Upper lobe of left lung (tissue), 4 donors: ENCODE results near the gene KLC3.

Experiments
- POLR2A ChIP-seq, 4 donors: fragments of 450-650 bp; IDR thresholded peaks; one replicate each; pipeline ENCODE4 v1.5.1; 2016 to 2017; ENCODE audit warnings: antibody characterized with exemption in 4 of 4, mild to moderate bottlenecking in 2 of 4
- POLR2AphosphoS5 ChIP-seq, 2 donors: sonication (generic); formaldehyde crosslinking; IDR thresholded peaks; one replicate each; pipeline ENCODE4 v1.5.1; 2017; ENCODE audit warnings: antibody characterized with exemption in 2 of 2
- TF ChIP-seq, protein P1 (sequence below), 6 experiments: fragments of 450-650 bp in 4 of 6; fragments of 200-600 bp in 2 of 6; sonication (generic) in 2 of 6; IDR thresholded peaks; one replicate each; pipeline ENCODE4 v1.5.1; 2016 to 2019; ENCODE audit warnings: antibody characterized with exemption in 6 of 6

DNA sequence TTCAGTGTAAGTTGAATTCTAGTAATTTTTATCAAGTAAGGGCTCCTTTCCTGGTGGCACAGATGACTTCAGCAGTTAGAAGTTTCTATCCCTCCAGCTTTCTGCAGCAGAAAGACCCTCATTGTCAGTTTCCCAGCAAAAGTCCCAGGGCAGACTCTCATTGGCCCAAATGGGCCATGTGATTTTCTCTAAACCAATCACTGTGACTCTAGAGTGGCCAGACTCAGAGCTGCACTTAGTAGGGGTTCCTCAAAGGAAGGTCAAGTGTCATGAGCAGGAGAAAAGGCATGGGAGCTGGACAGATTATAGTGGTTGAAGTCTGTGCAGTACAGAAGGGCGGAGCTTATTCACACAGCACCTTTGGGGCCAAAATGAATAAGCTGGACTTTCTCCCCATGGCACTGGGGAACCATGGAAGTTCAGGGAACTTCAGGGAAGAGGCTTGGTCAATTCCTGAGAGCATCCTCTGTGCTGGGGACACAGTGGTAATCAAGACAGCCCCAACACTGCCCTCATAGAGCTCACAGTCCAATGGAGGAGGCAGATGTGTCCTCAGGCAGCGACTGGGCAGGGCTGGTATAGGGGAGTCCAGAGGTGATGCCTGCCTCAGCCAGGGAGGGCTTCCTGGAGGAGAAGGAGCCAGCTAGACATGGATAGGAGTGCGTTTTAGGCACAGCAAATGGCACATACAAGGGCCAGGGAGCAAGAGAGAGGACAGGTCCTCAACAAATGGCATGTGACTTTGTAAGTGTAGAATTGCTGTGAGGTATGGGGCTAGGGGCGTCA is 36.2 kb upstream of the KLC3 start:
- TF ChIP-seq, protein P1, sequence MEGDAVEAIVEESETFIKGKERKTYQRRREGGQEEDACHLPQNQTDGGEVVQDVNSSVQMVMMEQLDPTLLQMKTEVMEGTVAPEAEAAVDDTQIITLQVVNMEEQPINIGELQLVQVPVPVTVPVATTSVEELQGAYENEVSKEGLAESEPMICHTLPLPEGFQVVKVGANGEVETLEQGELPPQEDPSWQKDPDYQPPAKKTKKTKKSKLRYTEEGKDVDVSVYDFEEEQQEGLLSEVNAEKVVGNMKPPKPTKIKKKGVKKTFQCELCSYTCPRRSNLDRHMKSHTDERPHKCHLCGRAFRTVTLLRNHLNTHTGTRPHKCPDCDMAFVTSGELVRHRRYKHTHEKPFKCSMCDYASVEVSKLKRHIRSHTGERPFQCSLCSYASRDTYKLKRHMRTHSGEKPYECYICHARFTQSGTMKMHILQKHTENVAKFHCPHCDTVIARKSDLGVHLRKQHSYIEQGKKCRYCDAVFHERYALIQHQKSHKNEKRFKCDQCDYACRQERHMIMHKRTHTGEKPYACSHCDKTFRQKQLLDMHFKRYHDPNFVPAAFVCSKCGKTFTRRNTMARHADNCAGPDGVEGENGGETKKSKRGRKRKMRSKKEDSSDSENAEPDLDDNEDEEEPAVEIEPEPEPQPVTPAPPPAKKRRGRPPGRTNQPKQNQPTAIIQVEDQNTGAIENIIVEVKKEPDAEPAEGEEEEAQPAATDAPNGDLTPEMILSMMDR (IDR thresholded peaks at IDR 0.05): no peak
- TF ChIP-seq POLR2AphosphoS5 (IDR thresholded peaks at IDR 0.05): no peak
- TF ChIP-seq POLR2A (IDR thresholded peaks at IDR 0.05): no peak
